Type B pancreatic cell (in vitro differentiated cells): ENCODE results near the gene ERICH4. TPM values are rescaled to one million over a fixed set of nuclear protein-coding genes. Genes with fewer than 3 reads are reported as not detected.

Experiments
- DNase-seq: peaks from one replicate; pipeline ENCODE4 v3.0.0; 2021; ENCODE audit warnings: mixed read lengths; ENCODE audit not compliant: unreplicated experiment; ENCODE audit errors: extremely low spot score
- H3K27ac Mint-ChIP-seq: 2 replicates; pipeline ENCODE4 v1.8.0; 2021; ENCODE audit warnings: mild to moderate bottlenecking, mixed read lengths
- H3K27me3 Mint-ChIP-seq: 2 replicates; pipeline ENCODE4 v1.8.0; 2021; ENCODE audit warnings: mixed read lengths
- H3K36me3 Mint-ChIP-seq: 2 replicates; pipeline ENCODE4 v1.8.0; 2021; ENCODE audit warnings: mixed read lengths
- H3K4me1 Mint-ChIP-seq: one replicate; pipeline ENCODE4 v1.8.0; 2021; ENCODE audit warnings: mixed read lengths; ENCODE audit not compliant: unreplicated experiment
- H3K4me3 Mint-ChIP-seq: 2 replicates; pipeline ENCODE4 v1.8.0; 2021; ENCODE audit warnings: mild to moderate bottlenecking, mixed read lengths
- H3K9me3 Mint-ChIP-seq: 2 replicates; pipeline ENCODE4 v1.8.0; 2021; ENCODE audit warnings: mixed read lengths
- total RNA-seq: library from RNA; stranded (reverse); gene quantifications from 2 replicates; pipeline ENCODE4 v1.2.1, GENCODE V29; 2021; ENCODE audit warnings: low replicate concordance
- TF ChIP-seq, protein P1 (sequence below): fragments of 200-600 bp; sonication (generic); conservative IDR thresholded peaks from 2 replicates; pipeline ENCODE4 v1.5.0; 2021; ENCODE audit warnings: antibody characterized with exemption, mild to moderate bottlenecking

Gene ERICH4
- total RNA-seq, 1 donor from 2014 or later: 0.56 TPM

DNA sequence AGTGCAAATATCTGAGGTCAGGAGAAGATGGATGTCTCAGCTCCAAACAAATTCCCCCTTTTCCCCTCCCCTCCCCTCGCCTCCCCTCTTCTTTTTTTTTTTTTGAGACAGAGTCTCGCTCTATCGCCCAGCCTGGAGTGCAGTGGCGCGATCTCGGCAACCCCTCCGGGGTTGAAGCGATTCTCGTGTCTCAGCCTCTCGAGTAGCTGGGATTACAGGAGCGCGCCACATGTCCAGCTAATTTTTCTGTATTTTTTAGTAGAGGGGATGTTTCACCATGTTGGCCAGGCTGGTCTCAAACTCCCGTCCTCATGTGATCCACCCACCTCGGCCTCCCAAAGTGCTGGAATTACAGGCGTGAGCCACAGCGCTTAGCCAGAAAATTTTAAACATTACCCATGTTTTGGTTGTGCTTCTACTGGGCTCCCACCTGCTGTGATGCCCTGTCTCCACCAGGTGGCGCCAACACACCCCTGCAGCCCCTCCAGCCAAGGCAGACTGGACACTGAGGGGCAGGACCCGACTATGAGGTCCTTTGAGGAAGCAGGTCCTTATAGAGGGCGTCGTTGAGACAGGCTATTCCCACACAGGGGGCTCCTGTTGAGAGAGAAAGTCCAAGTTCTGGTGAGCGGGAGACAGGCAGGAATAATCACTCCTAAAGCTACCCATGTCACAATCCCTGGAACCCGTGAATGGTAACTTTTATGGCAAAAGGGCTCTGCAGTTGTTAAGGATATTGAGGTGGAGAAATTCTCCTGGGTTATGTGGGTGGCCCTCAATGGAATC is 6.3 kb downstream of the ERICH4 start:
- Mint-ChIP-seq H3K4me3 (peak overlapping the region; percentile 69), H3K4me1 (no peaks in the 10 kb centered on the region), H3K9me3 (no peaks in the 10 kb centered on the region), H3K27me3 (peaks cover 37% of the 10 kb centered on the region), H3K36me3 (no peaks in the 10 kb centered on the region), H3K27ac (no peak overlapping the region)
- peak; percentile 82 for DNase-seq
- TF ChIP-seq, protein P1, sequence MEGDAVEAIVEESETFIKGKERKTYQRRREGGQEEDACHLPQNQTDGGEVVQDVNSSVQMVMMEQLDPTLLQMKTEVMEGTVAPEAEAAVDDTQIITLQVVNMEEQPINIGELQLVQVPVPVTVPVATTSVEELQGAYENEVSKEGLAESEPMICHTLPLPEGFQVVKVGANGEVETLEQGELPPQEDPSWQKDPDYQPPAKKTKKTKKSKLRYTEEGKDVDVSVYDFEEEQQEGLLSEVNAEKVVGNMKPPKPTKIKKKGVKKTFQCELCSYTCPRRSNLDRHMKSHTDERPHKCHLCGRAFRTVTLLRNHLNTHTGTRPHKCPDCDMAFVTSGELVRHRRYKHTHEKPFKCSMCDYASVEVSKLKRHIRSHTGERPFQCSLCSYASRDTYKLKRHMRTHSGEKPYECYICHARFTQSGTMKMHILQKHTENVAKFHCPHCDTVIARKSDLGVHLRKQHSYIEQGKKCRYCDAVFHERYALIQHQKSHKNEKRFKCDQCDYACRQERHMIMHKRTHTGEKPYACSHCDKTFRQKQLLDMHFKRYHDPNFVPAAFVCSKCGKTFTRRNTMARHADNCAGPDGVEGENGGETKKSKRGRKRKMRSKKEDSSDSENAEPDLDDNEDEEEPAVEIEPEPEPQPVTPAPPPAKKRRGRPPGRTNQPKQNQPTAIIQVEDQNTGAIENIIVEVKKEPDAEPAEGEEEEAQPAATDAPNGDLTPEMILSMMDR: peak; percentile 97

DNA sequence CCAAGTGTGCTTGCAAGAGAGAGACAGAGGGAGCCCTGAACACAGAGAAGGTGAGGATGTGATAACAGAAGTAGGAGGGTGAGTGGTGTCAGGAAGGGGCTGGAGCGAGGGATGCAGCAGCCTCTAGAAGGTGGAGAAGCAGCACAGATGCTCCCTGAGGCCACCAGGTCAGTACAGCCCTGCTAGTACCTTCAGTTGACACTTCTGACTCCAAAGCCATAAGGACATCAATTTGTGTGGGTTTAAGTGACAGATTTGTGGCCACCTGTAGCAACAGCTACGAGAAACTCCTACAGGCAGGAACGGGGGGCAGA is 6.9 kb downstream of the ERICH4 start:
- Mint-ChIP-seq H3K9me3 (no peaks in the 10 kb centered on the region), H3K4me3 (no peak overlapping the region)
- TF ChIP-seq, protein P1: no peak

GRCh38 chr19:41452584-41453275 is 9.8 kb downstream of the ERICH4 start:
- Mint-ChIP-seq H3K36me3 (no peaks in the 10 kb centered on the region), H3K4me1 (no peaks in the 10 kb centered on the region), H3K9me3 (no peaks in the 10 kb centered on the region), H3K4me3 (no peak overlapping the region), H3K27ac (no peak overlapping the region), H3K27me3 (peaks cover 37% of the 10 kb centered on the region)
- no peak for DNase-seq
- TF ChIP-seq, protein P1: no peak

More for the DNA sequence above, 6.9 kb downstream of the ERICH4 start:
- Mint-ChIP-seq H3K36me3 (no peaks in the 10 kb centered on the region), H3K4me1 (no peaks in the 10 kb centered on the region), H3K27ac (no peak overlapping the region), H3K27me3 (peaks cover 38% of the 10 kb centered on the region)
- DNase-seq: no peak

- Mint-ChIP-seq H3K4me1 (no peaks in the 10 kb centered on the region), H3K4me3 (no peak overlapping the region), H3K27ac (no peak overlapping the region), H3K9me3 (no peaks in the 10 kb centered on the region), H3K27me3 (peaks cover 31% of the 10 kb centered on the region), H3K36me3 (no peaks in the 10 kb centered on the region)
- no peak for DNase-seq
- TF ChIP-seq, protein P1: no peak
Measured at GRCh38 chr19:41455936-41456335, 13.0 kb downstream of the ERICH4 start.

GRCh38 chr19:41456342-41456918 is 13.5 kb downstream of the ERICH4 start:
- Mint-ChIP-seq H3K27me3 (peaks cover 31% of the 10 kb centered on the region), H3K4me1 (no peaks in the 10 kb centered on the region), H3K4me3 (no peak overlapping the region), H3K36me3 (no peaks in the 10 kb centered on the region), H3K9me3 (no peaks in the 10 kb centered on the region), H3K27ac (no peak overlapping the region)
- TF ChIP-seq, protein P1: no peak
- DNase-seq: no peak
